GM18520 (cell line): ENCODE data around the gene IRF2.

Experiments used
- ATAC-seq: cut with Tn5 transposase; IDR thresholded peaks from one replicate; pipeline ENCODE4 v1.9.1; 2021; ENCODE audit not compliant: unreplicated experiment

The IRF2 gene

GRCh38 chr4:184370711-184371389 lies 103.5 kb downstream of the IRF2 start:
- no peak for ATAC-seq

GRCh38 chr4:184369871-184370270 lies 104.5 kb downstream of the IRF2 start:
- ATAC-seq = no peak

- ATAC-seq = no peak
These were observed 105.6 kb downstream of the IRF2 start for GRCh38 chr4:184368731-184369130.

GRCh38 chr4:184368290-184368689 lies 106.1 kb downstream of the IRF2 start:
- ATAC-seq = no peak

- peak; percentile 77 for ATAC-seq
These were observed 110.0 kb downstream of the IRF2 start for GRCh38 chr4:184364100-184364921.

- ATAC-seq = no peak
These were observed 111.1 kb downstream of the IRF2 start for GRCh38 chr4:184363258-184363657.

- ATAC-seq = no peak
These were observed 112.0 kb downstream of the IRF2 start for GRCh38 chr4:184362396-184362795.

- ATAC-seq = no peak
These were observed 112.9 kb downstream of the IRF2 start for GRCh38 chr4:184361443-184361842.

GRCh38 chr4:184359888-184360287 lies 114.5 kb downstream of the IRF2 start:
- no peak for ATAC-seq

- no peak for ATAC-seq
These were observed 115.7 kb downstream of the IRF2 start for GRCh38 chr4:184358521-184359232.

GRCh38 chr4:184357772-184358171 lies 116.6 kb downstream of the IRF2 start:
- ATAC-seq = no peak

GRCh38 chr4:184357165-184357564 lies 117.2 kb downstream of the IRF2 start:
- no peak for ATAC-seq

- ATAC-seq = no peak
These were observed 118.0 kb downstream of the IRF2 start for GRCh38 chr4:184356366-184356765.

- no peak for ATAC-seq
These were observed 118.5 kb downstream of the IRF2 start for GRCh38 chr4:184355857-184356256.

GRCh38 chr4:184355111-184355604 lies 119.2 kb downstream of the IRF2 start:
- ATAC-seq = no peak

GRCh38 chr4:184352891-184353290 lies 121.5 kb downstream of the IRF2 start:
- ATAC-seq = no peak

GRCh38 chr4:184351560-184352451 lies 122.5 kb downstream of the IRF2 start:
- no peak for ATAC-seq

- ATAC-seq = no peak
These were observed 123.4 kb downstream of the IRF2 start for GRCh38 chr4:184350964-184351363.

GRCh38 chr4:184350213-184350817 lies 124.0 kb downstream of the IRF2 start:
- ATAC-seq = no peak
